Mesothelial cell of epicardium (in vitro differentiated cells): ENCODE results near the gene SYT8. TPM values are rescaled to one million over a fixed set of nuclear protein-coding genes. Genes with fewer than 3 reads are reported as not detected.
A peak's percentile ranks its signal among the peaks of the same experiment; 100 is the strongest.

Source experiments
- DNase-seq, 2 experiments: peaks; one replicate each; pipeline ENCODE4 v3.0.0; 2021; ENCODE audit warnings: low spot score in 2 of 2; ENCODE audit not compliant: unreplicated experiment in 2 of 2
- H3K27ac Mint-ChIP-seq: 2 replicates; pipeline ENCODE4 v1.8.0; 2021; ENCODE audit warnings: mixed read lengths
- H3K27me3 Mint-ChIP-seq: 2 replicates; pipeline ENCODE4 v1.8.0; 2021; ENCODE audit warnings: low read depth, mixed read lengths
- H3K36me3 Mint-ChIP-seq: 2 replicates; pipeline ENCODE4 v1.8.0; 2021; ENCODE audit warnings: mixed read lengths
- H3K4me1 Mint-ChIP-seq: 2 replicates; pipeline ENCODE4 v1.8.0; 2021; ENCODE audit warnings: mixed read lengths
- H3K4me3 Mint-ChIP-seq: 2 replicates; pipeline ENCODE4 v1.8.0; 2021; ENCODE audit warnings: mild to moderate bottlenecking, moderate library complexity, mixed read lengths
- H3K9me3 Mint-ChIP-seq: 2 replicates; pipeline ENCODE4 v1.8.0; 2021; ENCODE audit warnings: mixed read lengths
- CTCF ChIP-seq: fragments of 200-600 bp; sonication (generic); IDR thresholded peaks from one replicate; pipeline ENCODE4 v1.5.0; 2021; ENCODE audit warnings: antibody characterized with exemption; ENCODE audit not compliant: unreplicated experiment
- total RNA-seq: library from RNA; stranded (reverse); gene quantifications from 3 replicates; pipeline ENCODE4 v1.2.1, GENCODE V29; 2021

SYT8 gene
- total RNA-seq, 1 donor from 2014 or later = 2.1 TPM

GRCh38 chr11:1828542-1828941 is 6.2 kb upstream of the SYT8 start:
- no peaks in the 10 kb centered on the region for H3K27me3 Mint-ChIP-seq
- H3K4me1 Mint-ChIP-seq = peaks cover 51% of the 10 kb centered on the region
- H3K4me3 Mint-ChIP-seq = no peak overlapping the region
- TF ChIP-seq CTCF = no peak
- no peaks in the 10 kb centered on the region for H3K36me3 Mint-ChIP-seq
- H3K9me3 Mint-ChIP-seq = no peaks in the 10 kb centered on the region
- no peak overlapping the region for H3K27ac Mint-ChIP-seq
- DNase-seq = no peak

GRCh38 chr11:1829039-1829820 is 5.6 kb upstream of the SYT8 start:
- Mint-ChIP-seq H3K27me3 (no peaks in the 10 kb centered on the region), H3K4me3 (no peak overlapping the region), H3K27ac (no peak overlapping the region), H3K36me3 (no peaks in the 10 kb centered on the region), H3K4me1 (peaks cover 57% of the 10 kb centered on the region), H3K9me3 (no peaks in the 10 kb centered on the region)
- TF ChIP-seq CTCF = no peak
- DNase-seq = no peak

GRCh38 chr11:1830004-1830321 is 4.8 kb upstream of the SYT8 start:
- Mint-ChIP-seq H3K4me3 (no peak overlapping the region), H3K4me1 (peaks cover 61% of the 10 kb centered on the region), H3K27ac (no peak overlapping the region), H3K9me3 (no peaks in the 10 kb centered on the region), H3K27me3 (no peaks in the 10 kb centered on the region), H3K36me3 (no peaks in the 10 kb centered on the region)
- no peak for DNase-seq
- TF ChIP-seq CTCF = no peak

GRCh38 chr11:1830322-1831223 is 4.2 kb upstream of the SYT8 start:
- H3K27me3 Mint-ChIP-seq = no peaks in the 10 kb centered on the region
- H3K4me3 Mint-ChIP-seq = no peak overlapping the region
- no peaks in the 10 kb centered on the region for H3K9me3 Mint-ChIP-seq
- DNase-seq = peak in 1 of 2 experiments; percentile 64
- H3K4me1 Mint-ChIP-seq = peaks cover 61% of the 10 kb centered on the region
- H3K27ac Mint-ChIP-seq = peak overlapping the region; percentile 69
- TF ChIP-seq CTCF = no peak
- no peaks in the 10 kb centered on the region for H3K36me3 Mint-ChIP-seq

GRCh38 chr11:1831338-1832210 is 3.2 kb upstream of the SYT8 start:
- TF ChIP-seq CTCF = no peak
- no peaks in the 10 kb centered on the region for H3K9me3 Mint-ChIP-seq
- H3K27ac Mint-ChIP-seq = peak overlapping the region; percentile 79
- DNase-seq = no peak
- no peaks in the 10 kb centered on the region for H3K36me3 Mint-ChIP-seq
- H3K27me3 Mint-ChIP-seq = no peaks in the 10 kb centered on the region
- H3K4me1 Mint-ChIP-seq = peaks cover 58% of the 10 kb centered on the region
- peak overlapping the region; percentile 43 for H3K4me3 Mint-ChIP-seq
